B cell (primary cell): Measurements from ENCODE around the gene HOTAIR. TPM values are rescaled to one million over a fixed set of nuclear protein-coding genes. Genes with fewer than 3 reads are reported as not detected.
A peak's percentile ranks its signal among the peaks of the same experiment; 100 is the strongest.

Source experiments
- ATAC-seq: fragments of 200-7000 bp; cut with Tn5 transposase; one replicate; pipeline ENCODE4 v1.10.0; 2021; ENCODE audit warnings: low read depth, mild to moderate bottlenecking, moderate number of reproducible peaks, moderate library complexity
- CTCF ChIA-PET: fragments of 350-600 bp; sonication (Branson Sonifier 250); formaldehyde crosslinking; loops from one replicate; lab custom pipeline; 2021; ENCODE audit warnings: antibody characterized with exemption, inconsistent platforms; lab: Charles Lee
- POLR2A ChIA-PET: fragments of 350-600 bp; sonication (Branson Sonifier 250); formaldehyde crosslinking; loops from one replicate; lab custom pipeline; 2021; ENCODE audit warnings: antibody characterized with exemption; lab: Charles Lee
- DNase-seq: peaks from one replicate; pipeline ENCODE4 v3.0.0; 2013
- H2AFZ ChIP-seq: 2 replicates; pipeline ENCODE4 v1.6.1; 2012; ENCODE audit warnings: mild to moderate bottlenecking, low read depth, low read length; ENCODE audit not compliant: insufficient read depth, poor library complexity, severe bottlenecking
- H3K27ac ChIP-seq, 2 donors: 1 replicate in 1 of 2; 2 replicates in 1 of 2; pipeline ENCODE4 v1.5.1; 2012 to 2013; ENCODE audit warnings: low read length in 2 of 2, mild to moderate bottlenecking in 2 of 2, moderate library complexity in 1 of 2
- H3K27me3 ChIP-seq, 4 experiments: fragments of 200-600 bp in 1 of 4; sonication (generic) in 1 of 4; replicated peaks in 1 of 4; 1 replicate in 2 of 4; 2 replicates in 2 of 4; pipeline versions ENCODE4 v1.6.1 to v1.7.0; 2013 to 2016; ENCODE audit warnings: low read length in 3 of 4, mild to moderate bottlenecking in 2 of 4, mixed read lengths in 1 of 4, moderate library complexity in 1 of 4; ENCODE audit not compliant: insufficient read depth in 4 of 4, control insufficient read depth in 3 of 4; ENCODE audit errors: control extremely low read depth in 1 of 4
- H3K36me3 ChIP-seq, 2 experiments: replicated peaks in 1 of 2; 1 replicate in 1 of 2; 2 replicates in 1 of 2; pipeline versions ENCODE4 v1.6.1 to v1.7.1; 2013; ENCODE audit warnings: low read length in 1 of 2; ENCODE audit not compliant: insufficient read depth in 2 of 2, control insufficient read depth in 1 of 2; ENCODE audit errors: control extremely low read depth in 1 of 2, extremely low read depth in 1 of 2
- H3K4me1 ChIP-seq, 2 donors: fragments of 200-600 bp in 1 of 2; sonication (generic) in 1 of 2; 1 replicate in 1 of 2; 2 replicates in 1 of 2; pipeline versions ENCODE4 v1.5.1 to v1.6.1; 2013 to 2017; ENCODE audit warnings: low read length in 2 of 2; ENCODE audit not compliant: control insufficient read depth in 2 of 2, insufficient read depth in 2 of 2
- H3K4me2 ChIP-seq: replicated peaks from 2 replicates; pipeline ENCODE3; 2012; ENCODE audit warnings: mild to moderate bottlenecking, low read depth, low read length; ENCODE audit not compliant: poor library complexity, severe bottlenecking
- H3K4me3 ChIP-seq, 5 experiments: fragments of 200-600 bp in 1 of 5; sonication (generic) in 1 of 5; 1 replicate in 3 of 5; 2 replicates in 2 of 5; pipeline versions ENCODE4 v1.5.1 to v1.7.0; 2011 to 2016; ENCODE audit warnings: low read length in 4 of 5, mild to moderate bottlenecking in 4 of 5, low read depth in 2 of 5, control low read depth in 1 of 5, moderate library complexity in 1 of 5; ENCODE audit not compliant: insufficient read depth in 1 of 5; ENCODE audit errors: control extremely low read depth in 1 of 5, extremely low read depth in 1 of 5
- H3K79me2 ChIP-seq: fragments of 200-600 bp; sonication (generic); one replicate; pipeline ENCODE4 v1.6.0; 2016; ENCODE audit warnings: low read length; ENCODE audit not compliant: control insufficient read depth, insufficient read depth
- H3K9ac ChIP-seq: fragments of 200-600 bp; sonication (generic); 2 replicates; pipeline ENCODE4 v1.6.1; 2017; ENCODE audit warnings: mild to moderate bottlenecking, low read length, moderate library complexity
- H3K9me3 ChIP-seq, 3 donors: one replicate each; pipeline versions ENCODE4 v1.6.1 to v1.7.1; 2013; ENCODE audit warnings: low read length in 2 of 3; ENCODE audit not compliant: control insufficient read depth in 2 of 3, insufficient read depth in 1 of 3; ENCODE audit errors: control extremely low read depth in 1 of 3
- H4K20me1 ChIP-seq: 2 replicates; pipeline ENCODE4 v1.6.0; 2012; ENCODE audit warnings: mild to moderate bottlenecking, low read length; ENCODE audit not compliant: insufficient read depth, control insufficient read depth, poor library complexity, severe bottlenecking
- H3K27ac Mint-ChIP-seq: one replicate; pipeline ENCODE4 v1.8.0; 2021; ENCODE audit warnings: mixed read lengths
- H3K27me3 Mint-ChIP-seq: one replicate; pipeline ENCODE4 v1.8.0; 2021; ENCODE audit warnings: mixed read lengths
- H3K4me1 Mint-ChIP-seq: one replicate; pipeline ENCODE4 v1.8.0; 2021; ENCODE audit warnings: mixed read lengths
- H3K4me3 Mint-ChIP-seq: one replicate; pipeline ENCODE4 v1.8.0; 2021; ENCODE audit warnings: mixed read lengths
- H3K9me3 Mint-ChIP-seq: one replicate; pipeline ENCODE4 v1.8.0; 2022; ENCODE audit warnings: mixed read lengths; ENCODE audit not compliant: insufficient read depth
- CTCF ChIP-seq: fragments of 200-600 bp; IDR thresholded peaks from one replicate; pipeline ENCODE4 v1.8.0; 2022; ENCODE audit warnings: antibody characterized with exemption, mild to moderate bottlenecking
- EZH2 ChIP-seq: IDR thresholded peaks from 2 replicates; pipeline ENCODE4 v1.6.1; 2012; ENCODE audit warnings: borderline replicate concordance, low read depth, mild to moderate bottlenecking, moderate library complexity, low read length; ENCODE audit not compliant: insufficient read depth, poor library complexity, severe bottlenecking
- WGBS: methylation state at CpG from one replicate; pipeline ENCODE4 v1.1.5; 2013; ENCODE audit warnings: missing lambda C conversion rate; ENCODE audit not compliant: insufficient coverage; 5-methylcytosine and 5-hydroxymethylcytosine counted together
- intact Hi-C: fragments of 100-400 bp; cut with micrococcal nuclease; formaldehyde crosslinking; loops from one replicate; pipeline ENCODE4 v1.10.0; 2022
- polyA plus RNA-seq: library from polyadenylated mRNA; depleted of rRNA; stranded (reverse); fragments of >200 nt; gene quantifications from 2 replicates; pipeline ENCODE4 v1.2.3, GENCODE V29; 2012
- total RNA-seq, 2 donors: library from RNA; stranded (reverse); fragments of 120-200 nt in 1 of 2; gene quantifications; 1 replicate in 1 of 2; 2 replicates in 1 of 2; pipeline versions ENCODE4 v1.2.3 to v1.2.4, GENCODE V29; 2013 to 2022

The HOTAIR gene
- total and polyA plus RNA-seq, 2 donors (not counting 1 experiment from before 2014, with no cell fraction given), result not detected

GRCh38 chr12:53966385-53967133, 8.2 kb downstream of the HOTAIR start:
- H3K9me3 Mint-ChIP-seq, result no peaks in the 10 kb centered on the region
- H3K27ac ChIP-seq, result no peak overlapping the region
- H3K4me3 Mint-ChIP-seq, result peak overlapping the region; percentile 13
- intact Hi-C loops, result loop anchor here (5.0 kb wide), 1 partner anchor 66 kb away; the partner anchor contains the start of gene HOXC5
- H3K27me3 Mint-ChIP-seq, result peaks cover 98% of the 10 kb centered on the region
- peak; percentile 10 for TF ChIP-seq EZH2
- TF ChIP-seq CTCF, result no peak
- no peaks in the 10 kb centered on the region for H3K36me3 ChIP-seq
- H3K4me3 ChIP-seq, result no peak overlapping the region
- peaks cover 1 to 99% (median 94%) of the 10 kb centered on the region in 4 experiments for H3K27me3 ChIP-seq
- POLR2A ChIA-PET, result no interaction called here
- ATAC-seq (no peak), DNase-seq (peak; percentile 43)
- WGBS, result 13% methylated on average over 34 of the region's 36 CpGs
- H3K79me2 ChIP-seq, result no peaks in the 10 kb centered on the region
- peaks cover 20% of the 10 kb centered on the region for H3K4me1 Mint-ChIP-seq
- no peaks in the 10 kb centered on the region for H4K20me1 ChIP-seq
- no peak overlapping the region for H3K27ac Mint-ChIP-seq
- H3K9ac ChIP-seq, result no peak overlapping the region
- CTCF ChIA-PET, result no interaction called here
- H3K4me2 ChIP-seq, result peak overlapping the region; percentile 39
- peaks cover 21 to 45% of the 10 kb centered on the region in 2 donors for H3K4me1 ChIP-seq
- H3K9me3 ChIP-seq, result peaks cover 1 to 58% (median 3%) of the 10 kb centered on the region in 3 donors
- no peak overlapping the region for H2AFZ ChIP-seq

GRCh38 chr12:53966085-53966384, 8.7 kb downstream of the HOTAIR start:
- intact Hi-C loops, result loop anchor here (5.0 kb wide), 1 partner anchor 66 kb away; the partner anchor contains the start of gene HOXC5
- Histone ChIP-seq H3K27ac (no peak overlapping the region), H3K9ac (no peak overlapping the region), H2AFZ (no peak overlapping the region), H3K79me2 (no peaks in the 10 kb centered on the region), H3K9me3 (peaks cover 1 to 61% (median 3%) of the 10 kb centered on the region in 3 donors), H3K27me3 (peaks cover 1 to 99% (median 92%) of the 10 kb centered on the region in 4 experiments), H3K36me3 (no peaks in the 10 kb centered on the region), H3K4me3 (no peak overlapping the region), H3K4me1 (peaks cover 23 to 50% of the 10 kb centered on the region in 2 donors), H4K20me1 (no peaks in the 10 kb centered on the region), H3K4me2 (peak overlapping the region; percentile 39)
- DNase-seq, result no peak
- Mint-ChIP-seq H3K4me1 (peaks cover 20% of the 10 kb centered on the region), H3K27ac (no peak overlapping the region), H3K9me3 (no peaks in the 10 kb centered on the region), H3K4me3 (no peak overlapping the region), H3K27me3 (peaks cover 93% of the 10 kb centered on the region)
- no peak for TF ChIP-seq CTCF
- TF ChIP-seq EZH2, result no peak
- no peak for ATAC-seq
- 9% methylated on average over 9 of the region's 15 CpGs for WGBS
- POLR2A ChIA-PET, result no interaction called here
- CTCF ChIA-PET, result no interaction called here
